ENCODE results near the gene DOCK2. TPM values are rescaled to one million over a fixed set of nuclear protein-coding genes. Genes with fewer than 3 reads are reported as not detected.
A peak's percentile ranks its signal among the peaks of the same experiment; 100 is the strongest.

DOCK2 gene
- total RNA-seq, 1 experiment from 2014 or later, result 3.5 TPM

GRCh38 chr5:169703813-169704212, 66.7 kb downstream of the DOCK2 start:
- H3K9me3 ChIP-seq (replicated peaks), result no peaks in the 10 kb centered on the region
- no peaks in the 10 kb centered on the region for H3K27me3 ChIP-seq (replicated peaks)
- H3K4me3 ChIP-seq, result no peak overlapping the region
- no peak overlapping the region for H3K27ac ChIP-seq
- no peak for DNase-seq (ENCODE audit: low read depth in 1 of 2, low spot score in 2 of 2)
- H3K4me1 ChIP-seq (replicated peaks), result peaks cover 28% of the 10 kb centered on the region
- H3K36me3 ChIP-seq, result no peaks in the 10 kb centered on the region

- DNase-seq (ENCODE audit: low read depth in 1 of 2, low spot score in 2 of 2), result no peak
- no peak overlapping the region for H3K4me3 ChIP-seq
- peaks cover 28% of the 10 kb centered on the region for H3K4me1 ChIP-seq (replicated peaks)
- H3K9me3 ChIP-seq (replicated peaks), result no peaks in the 10 kb centered on the region
- H3K27me3 ChIP-seq (replicated peaks), result no peaks in the 10 kb centered on the region
- H3K27ac ChIP-seq, result no peak overlapping the region
- H3K36me3 ChIP-seq, result no peaks in the 10 kb centered on the region
These were observed 68.2 kb downstream of the DOCK2 start for GRCh38 chr5:169705322-169705721.

DNA sequence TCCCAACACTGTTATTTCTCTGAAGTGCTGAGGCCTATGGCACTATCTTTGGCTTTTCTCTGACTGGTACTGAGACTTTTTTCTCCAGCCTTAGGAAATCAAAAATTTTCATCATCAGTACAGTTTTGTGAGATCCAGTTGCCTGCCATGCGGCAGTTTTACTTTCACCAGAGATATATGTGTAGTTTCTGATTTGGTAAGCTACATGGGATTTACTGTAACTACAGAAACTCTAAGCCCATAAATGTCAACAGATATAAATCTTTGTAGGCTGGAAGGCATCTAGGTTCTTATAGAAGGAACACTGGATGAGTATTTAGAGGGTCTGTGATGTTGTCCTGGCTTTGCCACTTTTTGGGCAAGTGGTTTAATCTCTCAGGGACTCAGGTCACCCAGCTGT, 69.0 kb downstream of the DOCK2 start:
- Histone ChIP-seq H3K4me1 (replicated peaks) (peaks cover 30% of the 10 kb centered on the region), H3K27me3 (replicated peaks) (no peaks in the 10 kb centered on the region), H3K36me3 (no peaks in the 10 kb centered on the region), H3K27ac (no peak overlapping the region), H3K9me3 (replicated peaks) (no peaks in the 10 kb centered on the region), H3K4me3 (no peak overlapping the region)
- DNase-seq (ENCODE audit: low read depth in 1 of 2, low spot score in 2 of 2), result no peak

DNA sequence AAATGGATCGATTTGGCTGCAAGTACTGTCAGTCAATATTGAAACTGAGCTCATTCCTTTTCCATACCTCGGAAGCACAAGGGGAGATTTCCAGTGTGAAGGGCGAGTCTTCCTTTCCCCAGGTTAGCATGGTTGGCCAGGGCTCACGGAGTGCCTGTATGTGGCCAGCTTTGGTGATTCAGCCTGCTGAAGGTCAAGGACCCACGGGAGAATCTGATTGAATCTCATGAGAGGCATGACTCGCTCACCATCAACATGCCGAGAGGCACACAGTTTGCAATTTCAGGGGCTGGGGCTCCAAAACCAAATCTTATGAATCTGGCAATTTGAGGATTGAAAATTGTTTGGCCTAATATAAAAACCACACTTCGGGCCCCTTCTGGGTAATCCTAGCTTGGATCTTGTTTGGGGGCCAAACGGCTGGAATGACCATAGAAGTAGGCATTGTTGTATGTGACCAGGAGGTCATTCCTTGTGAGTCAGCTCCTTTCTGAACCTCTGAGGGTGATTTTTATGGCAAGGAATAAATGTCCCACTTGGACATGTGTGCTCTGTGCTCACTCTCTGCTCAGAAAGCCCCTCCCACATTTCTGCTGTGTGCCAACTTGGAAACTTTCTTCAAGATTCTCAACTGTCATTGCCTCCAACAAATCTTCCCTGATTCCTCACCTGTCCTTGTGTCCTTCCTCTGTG, 69.8 kb downstream of the DOCK2 start:
- Histone ChIP-seq H3K4me3 (no peak overlapping the region), H3K4me1 (replicated peaks) (peaks cover 38% of the 10 kb centered on the region), H3K27me3 (replicated peaks) (no peaks in the 10 kb centered on the region), H3K27ac (peak overlapping the region; percentile 51), H3K36me3 (no peaks in the 10 kb centered on the region), H3K9me3 (replicated peaks) (no peaks in the 10 kb centered on the region)
- DNase-seq (ENCODE audit: low read depth in 1 of 2, low spot score in 2 of 2), result peak; percentile 66 to 73

DNA sequence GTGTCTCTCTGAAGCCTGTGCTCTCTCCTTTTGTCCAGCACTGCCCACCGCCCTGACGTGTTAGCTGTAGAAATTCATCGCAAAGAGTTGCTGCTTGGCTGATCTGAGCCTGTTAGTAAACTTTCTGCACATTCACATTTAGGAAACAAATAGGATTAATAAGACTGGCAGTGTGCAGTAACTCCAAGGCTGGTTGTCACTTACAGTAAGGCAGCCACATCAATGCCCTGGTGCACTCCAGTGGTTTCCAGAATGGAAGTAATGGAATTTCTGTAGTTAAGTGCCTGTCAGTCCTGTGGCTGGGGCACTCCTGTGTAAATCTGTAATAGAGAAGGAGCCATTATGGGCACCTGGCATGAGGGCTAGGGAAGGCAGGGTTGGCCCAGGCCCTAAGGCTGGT, 70.6 kb downstream of the DOCK2 start:
- DNase-seq (ENCODE audit: low read depth in 1 of 2, low spot score in 2 of 2), result no peak
- H3K27me3 ChIP-seq (replicated peaks), result no peaks in the 10 kb centered on the region
- H3K4me1 ChIP-seq (replicated peaks), result peaks cover 43% of the 10 kb centered on the region
- no peak overlapping the region for H3K27ac ChIP-seq
- no peak overlapping the region for H3K4me3 ChIP-seq
- H3K9me3 ChIP-seq (replicated peaks), result no peaks in the 10 kb centered on the region
- H3K36me3 ChIP-seq, result no peaks in the 10 kb centered on the region

- Histone ChIP-seq H3K9me3 (replicated peaks) (no peaks in the 10 kb centered on the region), H3K36me3 (no peaks in the 10 kb centered on the region), H3K27ac (no peak overlapping the region), H3K27me3 (replicated peaks) (no peaks in the 10 kb centered on the region), H3K4me1 (replicated peaks) (peaks cover 43% of the 10 kb centered on the region), H3K4me3 (no peak overlapping the region)
- DNase-seq (ENCODE audit: low read depth in 1 of 2, low spot score in 2 of 2), result no peak
These were observed 73.6 kb downstream of the DOCK2 start for GRCh38 chr5:169710675-169711074.

GRCh38 chr5:169711551-169712225, 74.6 kb downstream of the DOCK2 start:
- peak overlapping the region; percentile 30; the same call in 1 of the 2 replicates for H3K27ac ChIP-seq
- no peaks in the 10 kb centered on the region for H3K27me3 ChIP-seq (replicated peaks)
- H3K4me1 ChIP-seq (replicated peaks), result peaks cover 44% of the 10 kb centered on the region
- DNase-seq (ENCODE audit: low read depth in 1 of 2, low spot score in 2 of 2), result peak; percentile 79 to 85
- no peak overlapping the region for H3K4me3 ChIP-seq
- no peaks in the 10 kb centered on the region for H3K36me3 ChIP-seq
- H3K9me3 ChIP-seq (replicated peaks), result no peaks in the 10 kb centered on the region

GRCh38 chr5:169712428-169712827, 75.4 kb downstream of the DOCK2 start:
- DNase-seq (ENCODE audit: low read depth in 1 of 2, low spot score in 2 of 2), result no peak
- H3K4me1 ChIP-seq (replicated peaks), result peaks cover 42% of the 10 kb centered on the region
- H3K27me3 ChIP-seq (replicated peaks), result no peaks in the 10 kb centered on the region

DNA sequence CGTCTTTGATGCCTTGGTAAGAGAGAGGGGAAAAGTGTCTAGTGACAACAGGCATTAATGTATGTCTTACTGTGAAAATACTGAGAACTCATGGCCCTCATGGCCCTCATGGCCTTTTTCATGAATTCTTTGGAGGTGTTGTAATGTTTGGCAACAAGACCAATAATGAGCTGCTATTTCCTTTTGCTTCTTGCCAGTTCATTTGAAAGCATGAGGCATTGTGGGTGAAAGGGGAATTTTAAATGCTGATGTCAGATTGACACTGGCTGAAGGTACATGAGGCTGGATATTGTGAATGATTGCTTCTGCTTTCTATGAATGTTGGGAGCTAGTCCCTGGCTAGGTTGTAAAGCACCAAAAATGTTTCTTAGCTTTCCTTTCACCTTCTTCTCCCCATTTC, 79.2 kb downstream of the DOCK2 start:
- Histone ChIP-seq H3K4me1 (replicated peaks) (peaks cover 36% of the 10 kb centered on the region), H3K27me3 (replicated peaks) (no peaks in the 10 kb centered on the region), H3K9me3 (replicated peaks) (no peaks in the 10 kb centered on the region), H3K36me3 (no peaks in the 10 kb centered on the region), H3K4me3 (no peak overlapping the region), H3K27ac (no peak overlapping the region)
- DNase-seq (ENCODE audit: low read depth in 1 of 2, low spot score in 2 of 2), result peak in 1 of 2 experiments; percentile 37

More at GRCh38 chr5:169712428-169712827, 75.4 kb downstream of the DOCK2 start:
- H3K36me3 ChIP-seq, result no peaks in the 10 kb centered on the region
- H3K4me3 ChIP-seq, result no peak overlapping the region
- H3K27ac ChIP-seq, result peak overlapping the region; percentile 30; the same call in 1 of the 2 replicates
- no peaks in the 10 kb centered on the region for H3K9me3 ChIP-seq (replicated peaks)

DNA sequence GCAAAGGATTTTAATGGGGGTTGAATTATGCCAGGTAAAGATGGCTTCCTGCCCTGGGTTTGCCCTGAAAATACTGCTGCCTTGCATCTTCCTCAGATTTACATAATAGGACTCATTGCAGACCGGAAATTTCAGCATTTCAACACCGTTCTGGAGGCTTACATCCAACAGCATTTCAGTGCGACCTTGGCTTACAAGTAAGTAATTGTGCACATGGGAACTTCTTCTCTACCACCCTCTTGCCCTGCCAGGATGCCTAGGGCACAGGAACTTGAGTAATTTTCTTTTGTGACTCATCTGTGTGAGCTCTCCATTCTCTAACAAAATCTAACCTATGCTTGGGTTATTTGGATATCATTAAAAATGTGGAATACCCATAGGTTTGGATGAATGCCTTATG, 80.2 kb downstream of the DOCK2 start:
- Histone ChIP-seq H3K27ac (no peak overlapping the region), H3K9me3 (replicated peaks) (no peaks in the 10 kb centered on the region), H3K36me3 (no peaks in the 10 kb centered on the region), H3K27me3 (replicated peaks) (no peaks in the 10 kb centered on the region), H3K4me3 (no peak overlapping the region), H3K4me1 (replicated peaks) (peaks cover 27% of the 10 kb centered on the region)
- peak in 1 of 2 experiments; percentile 13 for DNase-seq (ENCODE audit: low read depth in 1 of 2, low spot score in 2 of 2)

GRCh38 chr5:169719360-169720314, 82.6 kb downstream of the DOCK2 start:
- peaks cover 28% of the 10 kb centered on the region for H3K4me1 ChIP-seq (replicated peaks)
- H3K36me3 ChIP-seq, result no peaks in the 10 kb centered on the region
- H3K9me3 ChIP-seq (replicated peaks), result no peaks in the 10 kb centered on the region
- H3K27ac ChIP-seq, result no peak overlapping the region
- no peak for DNase-seq (ENCODE audit: low read depth in 1 of 2, low spot score in 2 of 2)
- no peaks in the 10 kb centered on the region for H3K27me3 ChIP-seq (replicated peaks)
- no peak overlapping the region for H3K4me3 ChIP-seq

- no peak for DNase-seq (ENCODE audit: low read depth in 1 of 2, low spot score in 2 of 2)
- H3K27me3 ChIP-seq (replicated peaks), result no peaks in the 10 kb centered on the region
- no peak overlapping the region for H3K27ac ChIP-seq
- H3K4me3 ChIP-seq, result no peak overlapping the region
- H3K36me3 ChIP-seq, result no peaks in the 10 kb centered on the region
- no peaks in the 10 kb centered on the region for H3K9me3 ChIP-seq (replicated peaks)
- H3K4me1 ChIP-seq (replicated peaks), result peaks cover 19% of the 10 kb centered on the region
These were observed 84.7 kb downstream of the DOCK2 start for GRCh38 chr5:169721771-169722170.

GRCh38 chr5:169723103-169723831, 86.2 kb downstream of the DOCK2 start:
- no peak for DNase-seq (ENCODE audit: low read depth in 1 of 2, low spot score in 2 of 2)

More at GRCh38 chr5:169723103-169723831, 86.2 kb downstream of the DOCK2 start:
- no peaks in the 10 kb centered on the region for H3K27me3 ChIP-seq (replicated peaks)
- H3K4me3 ChIP-seq, result no peak overlapping the region
- no peaks in the 10 kb centered on the region for H3K36me3 ChIP-seq
- H3K27ac ChIP-seq, result no peak overlapping the region
- H3K9me3 ChIP-seq (replicated peaks), result no peaks in the 10 kb centered on the region
- H3K4me1 ChIP-seq (replicated peaks), result peaks cover 12% of the 10 kb centered on the region
